GM12865 (cell line): Measurements from ENCODE around the gene CUL3.
A peak's percentile ranks its signal among the peaks of the same experiment; 100 is the strongest.
"Not testable (repeated sequence)": the region's sequence is repeated elsewhere in the genome, so short reads cannot be mapped to it uniquely, and the experiment has no call there.

Experiments used
- DNase-seq: peaks from one replicate; pipeline ENCODE4 v3.0.0; 2010; ENCODE audit warnings: low read depth
- H3K4me3 ChIP-seq: 2 replicates; pipeline ENCODE4 v1.5.1; 2011; ENCODE audit warnings: mild to moderate bottlenecking, low read depth, low read length, control low read depth
- CTCF ChIP-seq: IDR thresholded peaks from 2 replicates; pipeline ENCODE4 v1.5.1; 2011; ENCODE audit warnings: low read length, control low read depth, low read depth, inconsistent platforms; ENCODE audit not compliant: insufficient read depth; ENCODE audit errors: missing control alignments

CUL3 gene

GRCh38 chr2:224594840-224595239, 9.7 kb upstream of the CUL3 start:
- no peak for DNase-seq
- no peak for TF ChIP-seq CTCF
- H3K4me3 ChIP-seq, result no peak overlapping the region

- no peak for TF ChIP-seq CTCF
- DNase-seq, result no peak
- H3K4me3 ChIP-seq, result no peak overlapping the region
Measured at GRCh38 chr2:224591220-224591619, 6.1 kb upstream of the CUL3 start.

- peak; percentile 38 for DNase-seq
- TF ChIP-seq CTCF, result no peak
- H3K4me3 ChIP-seq, result peak overlapping the region; percentile 66
Measured at GRCh38 chr2:224586127-224586695, 1.0 kb upstream of the CUL3 start.

- DNase-seq, result peak; percentile 78
- peak overlapping the region; percentile 88 for H3K4me3 ChIP-seq
- TF ChIP-seq CTCF, result no peak
Measured at GRCh38 chr2:224584785-224585210, 365 bp downstream of the CUL3 start.

GRCh38 chr2:224584111-224584784, 915 bp downstream of the CUL3 start:
- no peak for TF ChIP-seq CTCF
- peak overlapping the region; percentile 88 for H3K4me3 ChIP-seq
- peak; percentile 37 for DNase-seq

GRCh38 chr2:224583033-224583432, 2.1 kb downstream of the CUL3 start:
- peak overlapping the region; percentile 88 for H3K4me3 ChIP-seq
- DNase-seq, result not testable (repeated sequence)

- TF ChIP-seq CTCF, result no peak
- H3K4me3 ChIP-seq, result no peak overlapping the region
- DNase-seq, result no peak
Measured at GRCh38 chr2:224580248-224580647, 4.9 kb downstream of the CUL3 start.
